Rectal smooth muscle tissue (tissue), 1 donor: ENCODE data around the gene KLHL12.
A peak's percentile ranks its signal among the peaks of the same experiment; 100 is the strongest.
"Not testable (repeated sequence)": the region's sequence is repeated elsewhere in the genome, so short reads cannot be mapped to it uniquely, and the experiment has no call there.

Experiments used
- H3K27ac ChIP-seq: one replicate; pipeline ENCODE4 v1.7.0; 2013; ENCODE audit warnings: low read depth, low read length, inconsistent platforms
- H3K27me3 ChIP-seq: one replicate; pipeline ENCODE4 v1.7.0; 2013; ENCODE audit warnings: low read length; ENCODE audit not compliant: control insufficient read depth, insufficient read depth
- H3K36me3 ChIP-seq: one replicate; pipeline ENCODE4 v1.7.0; 2013; ENCODE audit warnings: low read length; ENCODE audit not compliant: control insufficient read depth, insufficient read depth
- H3K4me1 ChIP-seq: one replicate; pipeline ENCODE4 v1.7.0; 2013; ENCODE audit warnings: low read length; ENCODE audit not compliant: control insufficient read depth, insufficient read depth
- H3K4me3 ChIP-seq: one replicate; pipeline ENCODE4 v1.7.0; 2013; ENCODE audit warnings: low read length
- H3K9ac ChIP-seq: one replicate; pipeline ENCODE4 v1.7.0; 2013; ENCODE audit warnings: low read length

KLHL12 gene

DNA sequence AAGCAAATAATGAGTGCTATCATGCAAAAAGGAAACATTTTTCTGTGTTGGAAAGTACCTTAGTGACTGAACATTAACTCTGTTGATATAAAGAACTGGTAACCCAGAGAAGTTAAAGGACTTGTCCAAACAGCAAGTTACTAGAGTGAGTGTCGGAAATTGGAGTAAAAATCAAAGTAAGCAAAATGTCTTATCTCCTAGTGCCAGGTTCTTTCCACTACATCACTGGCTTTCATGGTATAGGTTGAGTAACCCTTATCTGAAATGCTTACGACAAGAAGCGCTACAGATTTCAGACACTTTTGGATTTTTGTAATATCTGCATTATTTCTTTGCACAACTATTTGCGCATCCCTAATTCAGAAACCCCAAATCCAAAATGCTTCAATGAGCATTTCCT, 21.7 kb downstream of the KLHL12 start:
- no peaks in the 10 kb centered on the region for H3K4me1 ChIP-seq
- no peaks in the 10 kb centered on the region for H3K27me3 ChIP-seq
- H3K36me3 ChIP-seq = peaks cover 12% of the 10 kb centered on the region
- H3K27ac ChIP-seq = no peak overlapping the region
- no peak overlapping the region for H3K4me3 ChIP-seq
- no peak overlapping the region for H3K9ac ChIP-seq

- H3K36me3 ChIP-seq = not testable (repeated sequence)
Observed at GRCh38 chr1:202903808-202904207, 23.2 kb downstream of the KLHL12 start.

DNA sequence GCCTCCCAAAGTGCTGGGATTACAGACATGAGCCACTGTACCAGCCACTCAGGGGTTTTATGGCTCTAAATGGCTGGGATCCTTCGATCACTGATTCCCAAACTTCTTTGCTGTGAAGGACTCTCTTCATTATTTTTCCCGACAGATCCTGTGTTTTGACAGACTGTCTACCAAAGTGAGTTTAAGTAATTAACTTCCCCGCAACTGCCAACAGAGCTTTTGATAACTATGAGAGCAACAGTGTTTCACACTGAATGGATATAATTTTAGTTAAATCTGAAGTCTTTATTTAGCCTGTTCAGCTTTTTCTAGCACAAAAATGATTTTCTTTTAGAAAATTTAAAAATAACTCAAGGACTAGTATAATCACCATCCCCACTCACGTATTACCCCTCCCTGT, 25.5 kb downstream of the KLHL12 start:
- Histone ChIP-seq H3K4me1 (no peaks in the 10 kb centered on the region), H3K27ac (no peak overlapping the region), H3K4me3 (no peak overlapping the region), H3K27me3 (no peaks in the 10 kb centered on the region), H3K9ac (no peak overlapping the region), H3K36me3 (peaks cover 8% of the 10 kb centered on the region)

More at GRCh38 chr1:202903808-202904207, 23.2 kb downstream of the KLHL12 start:
- H3K4me3 ChIP-seq, H3K4me1 ChIP-seq, H3K9ac ChIP-seq, H3K27me3 ChIP-seq, H3K27ac ChIP-seq: not testable (repeated sequence)

DNA sequence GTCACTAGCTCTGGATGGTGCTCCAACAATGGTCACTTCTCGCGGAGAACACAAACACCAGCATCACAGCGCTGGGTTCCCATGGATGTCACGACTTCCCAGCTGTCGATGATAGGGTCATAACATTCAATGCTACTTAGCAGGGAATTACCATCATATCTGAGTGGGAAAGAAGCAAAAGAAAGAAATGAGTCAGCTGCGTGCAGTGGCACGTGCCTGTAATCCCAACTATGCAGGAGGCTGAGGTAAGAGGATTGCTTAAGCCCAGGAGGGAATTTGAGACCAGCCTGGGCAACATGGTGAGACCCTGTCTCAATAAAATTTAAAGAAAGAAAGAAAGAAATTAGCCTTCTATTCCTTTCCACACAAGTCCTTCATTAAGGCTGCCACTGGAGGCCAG, 34.5 kb downstream of the KLHL12 start:
- H3K36me3 ChIP-seq = peaks cover 16% of the 10 kb centered on the region
- no peaks in the 10 kb centered on the region for H3K27me3 ChIP-seq
- no peak overlapping the region for H3K27ac ChIP-seq
- peaks cover 6% of the 10 kb centered on the region for H3K4me1 ChIP-seq
- no peak overlapping the region for H3K4me3 ChIP-seq
- no peak overlapping the region for H3K9ac ChIP-seq

DNA sequence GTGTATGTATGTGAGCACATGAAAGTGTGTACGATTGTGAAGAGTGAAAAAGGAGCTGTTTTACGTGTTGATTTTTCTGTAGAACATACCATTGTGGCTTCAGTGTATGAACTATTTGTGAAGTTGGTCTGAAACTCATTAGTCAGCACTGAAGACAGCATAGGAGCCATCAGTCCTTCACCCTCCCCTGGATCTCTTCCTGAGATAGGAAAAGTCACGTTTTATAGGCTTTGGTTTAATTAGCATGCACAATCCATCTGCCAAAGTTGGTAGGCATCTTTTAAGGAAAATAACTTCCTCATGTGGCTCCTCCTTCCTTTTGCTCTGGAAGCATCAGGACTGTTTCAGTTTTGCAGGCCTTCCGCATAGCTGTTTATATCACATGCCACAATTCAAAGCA, 36.6 kb downstream of the KLHL12 start:
- Histone ChIP-seq H3K9ac (no peak overlapping the region), H3K4me1 (peaks cover 6% of the 10 kb centered on the region), H3K27me3 (no peaks in the 10 kb centered on the region), H3K4me3 (no peak overlapping the region), H3K36me3 (peaks cover 9% of the 10 kb centered on the region), H3K27ac (no peak overlapping the region)

DNA sequence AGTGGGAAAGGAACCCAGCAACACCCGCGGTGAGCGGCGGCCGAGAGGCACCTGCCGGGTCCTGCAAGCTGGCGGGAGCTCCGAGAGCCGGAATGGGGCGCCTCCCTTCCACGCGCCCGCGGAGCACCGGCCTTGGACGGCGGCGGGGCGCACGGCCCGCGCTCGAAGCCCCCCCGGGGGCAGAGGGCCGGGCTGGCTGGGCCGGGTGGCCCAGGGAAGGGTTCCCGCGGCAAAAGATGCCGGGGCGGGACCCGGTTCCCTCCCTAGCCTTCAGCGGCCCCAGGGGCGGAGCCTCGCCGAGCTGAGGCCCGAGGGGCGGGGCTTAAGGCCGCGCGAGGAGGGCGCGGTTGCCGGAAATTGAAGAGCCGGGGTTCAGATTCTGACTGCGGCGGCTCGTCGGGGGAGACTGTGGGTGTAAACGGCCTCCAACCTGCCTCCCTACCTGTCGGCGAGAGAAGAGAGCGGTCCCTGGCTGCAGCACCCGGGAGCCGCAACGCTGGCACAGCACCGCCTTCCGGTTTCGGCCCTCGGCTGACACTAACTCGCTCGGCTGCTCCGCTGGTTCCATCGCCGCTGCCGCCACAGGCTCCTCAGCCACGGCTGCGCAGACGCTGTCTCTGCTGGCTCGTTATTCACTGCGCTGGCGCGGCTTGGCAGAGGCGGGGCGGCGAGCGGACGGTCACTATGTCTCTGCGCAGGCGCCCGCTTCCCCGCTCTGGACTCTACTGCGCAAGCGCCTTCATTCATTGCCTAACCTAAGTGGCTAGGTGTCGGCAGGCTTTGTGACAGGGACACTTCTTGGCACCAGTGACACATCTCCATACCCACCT, 38.3 kb downstream of the KLHL12 start, which contains the start of gene RABIF:
Gene RABIF, minus strand, starts transcription at position 619 of the 830 bp plus-strand sequence. Its CDS starts 51 bp downstream, at position 568.
- peak within 1 kb of the TSS; percentile 20 for H3K9ac ChIP-seq
- H3K4me3 ChIP-seq = peak within 1 kb of the TSS; percentile 77
- peaks cover 7% of the 10 kb centered on the region for H3K36me3 ChIP-seq
- peaks cover 6% of the 10 kb centered on the region for H3K4me1 ChIP-seq
- H3K27me3 ChIP-seq = no peaks in the 10 kb centered on the region
- peak within 1 kb of the TSS; percentile 82 for H3K27ac ChIP-seq

DNA sequence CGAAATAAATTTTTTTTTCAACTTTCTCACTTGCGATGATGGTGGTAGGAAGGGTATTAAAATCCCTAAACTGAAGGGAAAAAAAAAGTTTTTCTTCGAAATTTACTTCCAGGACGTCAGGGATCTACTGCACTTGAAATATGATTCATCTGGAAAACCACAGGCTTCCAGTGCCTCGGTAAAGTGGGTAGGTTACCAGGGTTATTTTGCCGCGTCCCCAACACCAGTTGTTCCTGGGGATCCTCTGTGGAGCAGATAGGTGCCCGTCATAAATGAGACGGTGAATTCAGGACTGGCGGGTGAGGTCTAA, 38.9 kb downstream of the KLHL12 start:
- peaks cover 6% of the 10 kb centered on the region for H3K4me1 ChIP-seq
- peak overlapping the region; percentile 77 for H3K4me3 ChIP-seq
- no peaks in the 10 kb centered on the region for H3K27me3 ChIP-seq
- peaks cover 7% of the 10 kb centered on the region for H3K36me3 ChIP-seq
- H3K9ac ChIP-seq = no peak overlapping the region
- H3K27ac ChIP-seq = peak overlapping the region; percentile 82

GRCh38 chr1:202880961-202881460, 46.0 kb downstream of the KLHL12 start:
- no peak overlapping the region for H3K4me3 ChIP-seq
- no peaks in the 10 kb centered on the region for H3K4me1 ChIP-seq
- no peaks in the 10 kb centered on the region for H3K27me3 ChIP-seq
- H3K36me3 ChIP-seq = peaks cover 10% of the 10 kb centered on the region
- no peak overlapping the region for H3K9ac ChIP-seq
- H3K27ac ChIP-seq = no peak overlapping the region

DNA sequence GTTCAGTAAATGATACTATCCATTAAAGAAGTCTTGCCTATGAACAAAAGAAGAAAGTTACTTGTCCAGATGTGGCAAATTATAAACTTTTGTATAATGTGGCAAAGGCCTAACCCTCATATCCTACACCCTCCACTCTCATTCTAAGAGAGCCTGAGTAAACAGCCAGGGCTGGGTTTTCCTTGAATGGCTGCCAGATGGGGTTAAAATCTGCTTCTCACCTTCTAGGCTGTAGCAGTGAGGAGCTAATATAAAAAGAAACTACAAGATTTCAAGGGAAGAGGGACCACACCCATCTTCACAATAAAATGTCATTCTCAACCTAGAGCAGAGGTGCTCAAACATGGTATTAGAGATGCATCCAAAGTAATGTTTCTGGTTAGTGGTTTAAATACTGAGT, 47.0 kb downstream of the KLHL12 start:
- Histone ChIP-seq H3K4me3 (no peak overlapping the region), H3K4me1 (no peaks in the 10 kb centered on the region), H3K36me3 (peaks cover 10% of the 10 kb centered on the region), H3K27me3 (no peaks in the 10 kb centered on the region), H3K27ac (no peak overlapping the region), H3K9ac (no peak overlapping the region)

- Histone ChIP-seq H3K9ac (no peak overlapping the region), H3K27me3 (no peaks in the 10 kb centered on the region), H3K27ac (no peak overlapping the region), H3K4me1 (no peaks in the 10 kb centered on the region), H3K4me3 (no peak overlapping the region), H3K36me3 (peaks cover 10% of the 10 kb centered on the region)
Observed at GRCh38 chr1:202879128-202879527, 47.9 kb downstream of the KLHL12 start.

DNA sequence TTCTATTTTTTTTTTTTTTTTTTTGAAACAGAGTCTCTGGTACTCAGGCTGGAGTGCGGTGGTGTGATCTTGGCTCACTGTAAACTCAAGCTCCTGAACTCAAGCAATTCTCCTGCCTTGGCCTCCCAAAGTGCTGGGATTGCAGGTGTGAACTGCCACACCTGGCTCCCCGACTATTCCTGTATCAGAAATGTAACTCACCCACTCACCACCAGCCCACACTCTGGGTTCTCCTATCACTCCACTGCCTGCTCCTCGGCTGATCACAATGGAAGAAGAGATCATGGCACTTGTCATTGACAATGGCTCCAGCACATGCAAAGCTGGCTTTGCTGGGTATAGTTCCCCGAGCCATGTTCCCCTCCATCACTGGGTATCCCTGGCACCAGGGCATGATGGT, 54.0 kb downstream of the KLHL12 start:
- Histone ChIP-seq H3K9ac (no peak overlapping the region), H3K36me3 (no peaks in the 10 kb centered on the region), H3K4me3 (no peak overlapping the region), H3K27me3 (no peaks in the 10 kb centered on the region), H3K4me1 (no peaks in the 10 kb centered on the region), H3K27ac (no peak overlapping the region)

GRCh38 chr1:202871367-202871766, 55.7 kb downstream of the KLHL12 start:
- H3K9ac ChIP-seq = no peak overlapping the region
- no peak overlapping the region for H3K27ac ChIP-seq
- H3K4me1 ChIP-seq = no peaks in the 10 kb centered on the region
- no peaks in the 10 kb centered on the region for H3K27me3 ChIP-seq
- no peak overlapping the region for H3K4me3 ChIP-seq
- no peaks in the 10 kb centered on the region for H3K36me3 ChIP-seq
